KOPT-K1 (cell line): ENCODE measurements around the gene DIDO1.

Source experiments
- H3K27ac ChIP-seq: fragments of 200-600 bp; sonication (generic); 2 replicates; pipeline ENCODE4 v1.5.1; 2016; ENCODE audit warnings: antibody characterized with exemption, mild to moderate bottlenecking, low read depth, low read length; ENCODE audit not compliant: poor library complexity, severe bottlenecking
- H3K36me3 ChIP-seq: fragments of 200-600 bp; sonication (generic); 2 replicates; pipeline ENCODE4 v1.5.1; 2017; ENCODE audit warnings: antibody characterized with exemption, mild to moderate bottlenecking, low read length, moderate library complexity; ENCODE audit not compliant: insufficient read depth
- H3K9me3 ChIP-seq: fragments of 200-600 bp; sonication (generic); 2 replicates; pipeline ENCODE4 v1.5.1; 2017; ENCODE audit warnings: antibody characterized with exemption, low read length, mild to moderate bottlenecking; ENCODE audit not compliant: insufficient read depth, poor library complexity, severe bottlenecking

DIDO1 gene

DNA sequence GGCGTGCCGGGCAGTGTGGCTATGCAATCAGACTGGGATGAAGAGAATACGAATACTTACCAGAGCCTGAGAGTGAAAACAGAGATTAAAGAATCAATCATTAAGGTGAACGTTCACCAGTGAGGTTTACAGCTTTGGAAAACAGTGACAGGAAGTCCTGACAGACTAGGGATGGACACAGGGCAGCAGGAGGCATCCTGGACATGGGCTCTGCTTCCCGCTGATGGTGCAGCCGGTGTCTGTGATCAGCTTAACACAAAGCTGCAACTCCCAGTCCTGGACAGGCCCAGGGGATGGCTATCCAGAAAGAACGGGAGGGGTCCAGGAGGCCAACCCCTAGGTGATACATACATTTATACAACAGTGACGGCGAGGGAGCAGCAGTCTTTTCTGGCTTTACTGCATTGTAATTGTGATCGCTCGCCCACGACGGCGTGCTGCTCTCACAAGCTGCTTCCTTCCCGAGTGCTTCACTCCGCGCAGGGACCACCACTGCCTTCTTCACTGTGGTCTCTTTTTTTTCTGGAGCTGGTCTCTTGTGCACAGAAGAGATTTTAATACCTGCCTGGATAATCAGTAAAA is 20.7 kb downstream of the DIDO1 start:
- Histone ChIP-seq H3K27ac (no peak overlapping the region), H3K9me3 (no peaks in the 10 kb centered on the region), H3K36me3 (peaks cover 100% of the 10 kb centered on the region)

DNA sequence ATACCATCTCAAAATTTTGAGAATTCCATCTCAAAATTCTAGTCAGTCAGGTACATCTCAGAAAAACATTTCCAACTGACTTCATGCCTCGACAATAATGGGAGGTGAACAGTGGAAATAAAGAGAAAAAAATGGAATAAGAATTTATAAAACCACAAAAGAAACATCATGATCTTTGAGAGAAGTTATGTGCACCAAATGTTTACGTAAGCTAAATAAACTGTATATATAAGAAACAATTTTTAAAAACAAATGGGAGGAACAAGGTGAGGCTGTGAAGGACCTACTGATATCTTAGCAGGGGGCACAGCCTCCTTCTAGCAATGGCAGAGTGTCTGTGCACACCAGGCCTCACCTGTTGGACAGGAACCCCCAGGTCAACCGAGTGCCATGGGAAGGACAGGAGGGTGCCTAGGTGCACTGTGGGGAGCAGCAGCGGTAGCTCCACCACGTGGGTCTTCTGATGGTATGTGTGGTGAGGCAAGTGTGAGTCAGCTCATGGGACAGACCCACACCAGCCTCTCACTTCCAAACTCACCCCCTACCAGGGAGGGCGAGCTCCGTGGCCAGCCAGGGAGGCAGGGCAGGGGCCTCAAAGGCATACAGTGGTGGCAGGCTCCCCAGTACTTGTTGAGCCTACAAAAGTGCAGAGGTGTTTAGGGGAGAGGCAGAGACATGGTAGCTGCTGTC is 23.2 kb downstream of the DIDO1 start:
- Histone ChIP-seq H3K27ac (no peak overlapping the region), H3K36me3 (peaks cover 85% of the 10 kb centered on the region), H3K9me3 (no peaks in the 10 kb centered on the region)

DNA sequence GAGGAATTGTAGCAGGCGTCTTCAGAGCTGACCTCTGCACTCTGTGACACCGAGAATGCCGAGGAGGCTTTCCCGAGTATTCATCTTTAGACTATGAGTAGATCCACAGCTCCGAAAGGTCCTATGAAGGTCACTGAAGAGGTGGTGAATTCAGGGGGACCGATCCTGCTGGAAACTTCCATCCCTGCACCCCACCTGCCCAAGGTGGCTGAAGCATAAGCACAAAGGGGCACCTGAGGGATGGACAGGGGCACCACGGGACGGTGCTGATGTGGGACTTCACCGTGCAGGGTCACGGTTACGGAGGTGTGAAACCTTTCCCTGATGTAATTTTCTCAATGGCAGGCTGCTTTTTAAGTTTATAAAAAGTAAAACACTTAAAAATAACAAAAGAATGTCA is 24.4 kb downstream of the DIDO1 start:
- no peak overlapping the region for H3K27ac ChIP-seq
- H3K36me3 ChIP-seq, result peaks cover 85% of the 10 kb centered on the region

DNA sequence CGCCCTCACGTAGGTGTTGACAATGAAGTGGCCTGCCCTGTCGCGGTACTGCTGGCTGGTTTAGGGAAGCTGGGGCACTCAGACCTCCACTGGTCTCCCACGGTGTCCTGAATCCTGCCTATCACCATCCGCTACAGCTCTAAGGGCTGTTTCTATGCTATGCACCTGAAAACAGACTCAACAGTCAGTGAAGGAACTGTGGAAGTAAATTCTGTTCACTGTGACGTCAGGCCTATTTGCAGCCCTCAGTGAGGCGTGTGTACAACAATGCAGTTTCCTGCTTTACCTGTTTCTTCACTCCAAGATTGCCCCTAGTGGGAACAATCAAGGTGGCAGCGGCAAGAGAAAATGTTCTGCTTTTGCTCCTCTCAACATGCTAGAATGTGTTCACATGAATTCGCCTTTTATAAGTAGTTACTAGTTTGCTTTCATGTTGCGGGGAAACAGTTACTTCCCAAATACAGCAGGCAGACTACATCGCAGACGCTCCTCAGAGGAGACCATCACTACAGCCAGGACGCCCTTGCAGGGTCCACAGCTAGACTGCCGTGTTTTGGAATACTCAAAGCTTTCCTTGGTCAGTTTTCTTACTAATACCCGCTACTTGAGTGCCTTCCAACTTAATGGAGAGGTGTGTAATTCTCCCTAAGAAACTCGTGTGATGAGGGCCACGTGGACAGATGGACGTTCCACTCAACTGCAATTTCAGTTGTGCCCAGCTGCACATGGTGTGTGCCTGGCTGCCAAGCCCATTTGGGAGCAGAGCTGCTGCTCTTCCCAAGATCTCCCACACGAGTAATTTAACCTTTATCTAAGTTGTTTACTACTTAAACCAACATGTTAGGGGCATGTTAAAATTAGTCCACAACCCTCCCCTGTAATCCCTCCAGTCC is 25.4 kb downstream of the DIDO1 start:
- no peak overlapping the region for H3K27ac ChIP-seq
- H3K36me3 ChIP-seq, result peaks cover 85% of the 10 kb centered on the region
- no peaks in the 10 kb centered on the region for H3K9me3 ChIP-seq

More for the DNA sequence above, 24.4 kb downstream of the DIDO1 start:
- H3K9me3 ChIP-seq, result no peaks in the 10 kb centered on the region

DNA sequence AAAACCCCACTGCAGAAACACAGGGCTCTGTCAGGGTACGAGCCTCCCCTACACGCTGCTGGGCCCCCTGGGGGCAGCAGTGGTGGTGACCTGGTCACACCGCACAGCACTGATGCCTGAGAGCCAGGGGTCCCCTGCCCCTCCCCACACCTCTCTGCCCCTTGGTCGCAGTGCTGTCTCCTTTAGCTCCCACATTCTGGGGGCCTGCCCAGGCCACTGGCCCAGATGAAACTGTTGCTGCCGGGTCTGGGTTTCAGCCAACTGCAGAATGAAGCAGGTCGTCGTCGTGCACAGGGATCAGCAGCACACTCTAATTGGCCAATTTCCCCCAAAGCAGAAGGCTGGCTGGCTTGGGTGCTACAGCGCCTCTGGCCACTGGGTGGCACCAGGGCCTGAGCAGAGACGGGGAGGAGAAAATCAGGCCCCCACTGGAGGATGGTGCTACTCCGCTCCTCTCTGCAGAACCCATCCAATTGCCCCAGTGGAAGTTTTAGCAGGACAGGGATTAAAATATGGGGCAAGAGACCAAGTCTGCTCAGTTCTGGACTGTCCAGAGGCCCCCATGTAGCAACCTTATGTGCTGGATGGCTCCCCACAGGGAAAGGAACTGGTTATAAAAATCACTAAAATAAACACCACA is 26.1 kb downstream of the DIDO1 start:
- Histone ChIP-seq H3K9me3 (no peaks in the 10 kb centered on the region), H3K27ac (no peak overlapping the region), H3K36me3 (peaks cover 85% of the 10 kb centered on the region)

DNA sequence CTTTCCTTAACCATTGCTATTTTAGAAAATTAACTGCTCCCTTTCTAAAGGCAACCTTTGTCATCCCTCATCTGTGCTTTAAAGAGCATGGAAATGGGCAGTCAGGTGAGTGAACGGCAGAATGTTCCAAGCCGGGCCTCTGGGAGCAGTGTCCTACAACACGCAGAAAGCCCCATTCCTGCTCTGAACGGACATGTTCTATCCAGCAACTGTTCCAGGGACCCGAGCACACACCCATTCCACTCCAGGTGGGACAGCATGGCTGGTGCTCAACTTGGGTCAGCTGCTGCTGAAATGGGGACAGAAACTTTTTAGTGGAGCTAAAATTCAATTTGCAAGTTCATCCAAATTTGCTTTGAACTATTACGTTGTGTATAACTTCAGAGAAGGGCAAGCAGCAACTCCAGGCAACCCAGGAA is 26.7 kb downstream of the DIDO1 start:
- no peak overlapping the region for H3K27ac ChIP-seq
- peaks cover 85% of the 10 kb centered on the region for H3K36me3 ChIP-seq
- H3K9me3 ChIP-seq, result no peaks in the 10 kb centered on the region

DNA sequence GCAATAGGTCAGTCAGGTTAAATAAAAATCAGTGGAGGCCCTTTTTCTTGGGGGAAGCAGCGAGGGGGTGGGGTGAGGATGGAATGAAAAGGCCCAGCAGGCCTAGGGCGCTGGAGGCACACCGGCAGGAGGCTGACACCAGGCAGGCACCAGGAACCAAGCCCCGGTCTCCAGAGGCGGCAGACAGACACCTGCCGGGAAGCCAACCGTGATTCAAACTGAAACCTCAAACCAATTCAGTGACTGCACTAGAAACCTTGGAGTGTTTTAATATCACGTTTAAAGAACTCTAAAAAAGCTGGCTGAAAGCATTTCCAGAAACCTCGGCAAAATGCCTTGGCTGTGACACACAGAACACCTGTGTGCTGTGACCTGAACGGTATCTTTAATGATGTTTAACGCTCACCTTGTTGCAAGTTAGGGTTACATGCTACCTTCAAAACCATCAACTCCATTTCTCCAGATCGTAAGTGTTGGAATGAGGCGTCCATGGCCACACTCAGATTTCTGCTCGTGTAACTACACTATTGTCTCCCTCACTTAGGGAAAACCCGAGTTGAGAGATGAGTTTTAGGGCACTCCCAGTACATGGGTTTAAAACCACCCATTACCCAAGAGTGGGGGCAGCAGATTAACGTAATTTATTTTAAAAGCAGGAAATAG is 27.2 kb downstream of the DIDO1 start:
- no peak overlapping the region for H3K27ac ChIP-seq
- no peaks in the 10 kb centered on the region for H3K9me3 ChIP-seq
- H3K36me3 ChIP-seq, result peaks cover 85% of the 10 kb centered on the region

DNA sequence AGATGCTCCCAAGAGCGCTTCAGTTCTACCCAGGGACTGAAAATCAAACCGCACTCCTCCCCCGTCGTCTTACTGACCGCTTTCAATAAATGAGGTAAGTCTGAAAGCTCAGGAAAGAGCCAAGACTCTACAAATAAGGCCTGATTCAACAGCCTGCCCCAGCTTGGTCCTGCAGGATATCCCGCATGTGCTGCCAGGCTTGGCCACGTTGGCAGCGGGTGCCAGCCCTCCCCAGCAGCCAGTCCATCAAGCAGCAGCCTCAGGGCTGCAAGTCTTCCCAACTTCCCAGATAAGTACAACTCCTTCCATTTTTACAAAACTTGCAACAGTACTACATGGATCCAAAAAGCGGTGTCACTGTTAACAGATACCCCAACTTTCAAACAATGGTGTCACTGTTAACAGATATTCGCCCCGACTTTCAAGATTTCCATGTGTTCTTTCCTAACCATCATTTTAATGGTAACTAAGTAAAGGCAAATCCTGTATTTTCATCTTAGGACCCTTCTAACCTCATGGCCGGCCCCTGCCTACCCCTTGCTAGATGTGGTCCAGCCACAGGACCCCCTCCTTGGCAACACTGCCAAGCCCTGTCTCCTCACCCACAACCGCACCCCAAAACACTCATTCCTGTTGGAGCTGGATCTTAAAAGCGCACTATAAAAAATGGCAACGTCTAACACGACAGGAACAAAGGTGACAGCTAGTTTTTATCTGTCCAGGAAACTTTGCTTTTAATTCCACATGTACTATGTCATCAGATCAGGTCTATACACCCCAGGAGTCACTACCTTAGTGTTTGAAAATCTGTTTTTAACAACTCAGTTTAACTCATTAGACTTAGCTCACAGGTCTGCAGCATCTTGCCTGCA is 28.0 kb downstream of the DIDO1 start:
- Histone ChIP-seq H3K9me3 (no peaks in the 10 kb centered on the region), H3K27ac (no peak overlapping the region), H3K36me3 (peaks cover 85% of the 10 kb centered on the region)

DNA sequence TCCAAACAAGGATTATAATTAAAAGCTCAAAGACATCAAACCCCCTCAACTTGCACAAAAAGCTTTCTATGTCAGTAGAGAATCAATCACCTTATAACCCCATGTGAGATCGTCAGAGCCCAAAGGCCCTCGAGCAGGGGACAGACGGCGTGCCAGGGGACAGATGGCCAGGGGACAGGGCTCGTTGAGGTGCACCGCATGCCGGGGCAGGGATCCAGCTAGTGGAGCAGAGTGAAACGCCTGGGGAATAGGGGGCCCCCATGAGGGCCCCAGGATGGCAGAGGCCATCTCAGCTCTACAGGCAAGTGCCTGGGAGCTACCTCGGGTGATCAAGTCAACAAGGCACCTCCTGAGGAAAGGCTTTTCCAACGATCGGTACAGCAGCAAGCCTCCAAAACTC is 28.6 kb downstream of the DIDO1 start:
- peaks cover 85% of the 10 kb centered on the region for H3K36me3 ChIP-seq

DNA sequence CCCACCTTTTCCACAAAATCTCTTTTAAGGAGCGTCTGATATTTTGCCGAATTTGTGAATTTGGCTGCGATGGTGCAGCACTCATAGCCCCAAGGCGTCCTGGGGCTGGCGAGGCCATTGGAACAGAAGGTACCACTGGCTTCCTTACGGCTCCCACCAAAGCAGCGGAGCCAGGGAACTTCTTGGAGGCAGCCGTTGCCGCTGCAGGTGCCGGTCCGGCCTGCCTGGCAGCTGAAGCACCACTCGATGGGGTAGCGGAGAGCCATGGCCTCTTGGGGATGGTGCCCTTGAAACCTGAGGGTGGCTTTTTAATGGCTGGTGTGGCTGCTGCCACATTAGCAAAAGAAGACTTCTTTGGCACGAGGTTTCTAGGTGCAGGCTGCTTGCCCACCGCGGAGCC is 29.8 kb downstream of the DIDO1 start:
- Histone ChIP-seq H3K27ac (no peak overlapping the region), H3K36me3 (peaks cover 85% of the 10 kb centered on the region), H3K9me3 (no peaks in the 10 kb centered on the region)

More for the DNA sequence above, 28.6 kb downstream of the DIDO1 start:
- Histone ChIP-seq H3K27ac (no peak overlapping the region), H3K9me3 (no peaks in the 10 kb centered on the region)

DNA sequence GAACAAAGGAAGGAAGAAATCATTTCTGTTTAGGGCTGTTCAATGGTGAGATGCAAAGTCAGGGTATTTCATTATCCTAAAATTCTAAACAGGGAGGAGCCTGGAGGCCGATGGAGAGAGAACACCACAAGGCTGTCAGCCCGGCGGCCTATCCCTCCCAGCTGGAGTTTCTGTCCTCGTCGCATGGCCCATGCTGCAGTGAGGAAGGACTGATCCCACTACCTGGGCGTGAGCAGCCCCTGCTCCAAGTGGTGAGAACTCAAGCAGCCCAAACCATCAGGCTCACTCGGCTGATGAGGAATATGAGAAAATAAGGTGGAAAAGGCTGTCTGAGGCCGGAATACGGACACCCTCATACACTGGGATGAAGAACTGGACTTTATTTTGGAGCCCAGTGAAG is 30.8 kb downstream of the DIDO1 start:
- H3K36me3 ChIP-seq, result peaks cover 85% of the 10 kb centered on the region
- H3K27ac ChIP-seq, result no peak overlapping the region
- H3K9me3 ChIP-seq, result no peaks in the 10 kb centered on the region

DNA sequence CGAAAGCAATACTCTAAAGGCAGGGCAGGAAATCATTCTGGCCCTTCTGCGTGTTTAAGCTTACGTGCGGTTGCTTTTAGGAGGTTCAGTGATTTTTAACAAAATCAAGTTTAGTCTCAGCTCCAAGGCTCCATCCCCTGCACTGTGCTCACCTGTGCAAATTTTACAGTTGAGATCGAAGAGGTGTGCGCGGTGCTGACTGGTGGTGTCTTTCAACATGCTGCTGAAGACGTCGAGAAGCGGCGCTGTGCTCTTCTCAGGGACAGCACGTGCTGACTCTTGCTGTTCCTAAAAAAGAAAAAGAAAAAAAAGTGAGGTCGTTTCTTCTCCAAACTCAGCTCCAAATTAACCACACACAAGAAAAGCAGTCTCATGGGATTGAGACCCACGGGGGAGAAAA is 32.0 kb downstream of the DIDO1 start:
- Histone ChIP-seq H3K27ac (no peak overlapping the region), H3K36me3 (peaks cover 96% of the 10 kb centered on the region), H3K9me3 (no peaks in the 10 kb centered on the region)

DNA sequence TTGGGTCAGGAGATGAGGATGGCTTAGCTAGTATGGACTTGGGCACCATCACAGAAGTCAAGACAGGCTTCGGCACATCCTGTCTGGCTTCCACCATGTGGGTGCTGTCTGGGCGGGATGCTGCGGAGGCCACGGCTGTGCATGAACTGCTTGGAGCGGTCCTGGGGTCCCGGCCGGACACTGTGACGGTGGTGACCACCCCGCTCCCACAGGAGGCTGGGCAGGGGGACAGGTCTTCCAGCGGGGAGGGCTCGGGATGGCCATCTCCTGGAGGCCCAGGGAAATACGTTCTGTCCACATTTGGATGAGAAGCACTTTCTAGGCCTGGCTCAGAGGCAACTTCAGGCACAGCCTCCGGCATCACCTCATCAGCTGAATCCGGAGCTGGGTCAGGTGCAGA is 32.6 kb downstream of the DIDO1 start:
- H3K9me3 ChIP-seq, result no peaks in the 10 kb centered on the region
- H3K27ac ChIP-seq, result no peak overlapping the region
- H3K36me3 ChIP-seq, result peaks cover 98% of the 10 kb centered on the region
